ENCODE results near the gene MPL.

MPL gene

DNA sequence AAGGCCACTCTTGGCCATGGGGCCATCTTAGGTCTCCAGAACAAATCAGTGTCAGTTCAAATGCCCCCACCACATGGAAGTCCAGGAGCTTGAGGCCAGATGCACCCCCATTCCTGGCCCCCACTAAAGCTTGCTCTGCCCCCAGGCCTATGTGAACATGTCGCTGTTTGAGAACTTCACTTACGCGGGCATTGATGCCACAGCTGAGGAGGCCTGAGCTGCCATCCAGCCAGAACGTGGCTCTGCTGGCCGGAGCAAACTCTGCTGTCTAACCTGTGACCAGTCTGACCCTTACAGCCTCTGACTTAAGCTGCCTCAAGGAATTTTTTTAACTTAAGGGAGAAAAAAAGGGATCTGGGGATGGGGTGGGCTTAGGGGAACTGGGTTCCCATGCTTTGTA is 15.1 kb upstream of the MPL start:
- no peak for DNase-seq (ENCODE audit: low read depth in 1 of 2, low spot score in 1 of 2)

DNA sequence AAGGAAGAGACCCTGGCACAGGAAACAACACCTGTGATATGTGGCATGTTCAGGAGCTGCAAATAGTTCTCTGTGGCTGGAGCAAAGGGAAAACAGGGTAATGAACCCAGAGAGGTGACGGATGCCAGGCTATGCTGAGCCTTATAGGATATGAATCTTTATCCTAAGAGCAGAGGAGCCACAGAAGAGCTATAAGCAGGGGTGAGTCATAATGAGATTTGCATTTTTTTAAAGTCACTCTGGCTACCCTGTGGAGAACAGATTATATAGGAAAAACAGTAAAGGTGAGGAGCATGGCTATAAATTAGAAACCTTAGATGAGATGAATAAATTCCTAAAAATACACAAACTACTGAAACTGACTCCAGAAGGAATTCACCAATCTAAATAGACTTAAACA is 12.8 kb upstream of the MPL start:
- DNase-seq (ENCODE audit: low read depth in 1 of 2, low spot score in 1 of 2) = no peak

DNA sequence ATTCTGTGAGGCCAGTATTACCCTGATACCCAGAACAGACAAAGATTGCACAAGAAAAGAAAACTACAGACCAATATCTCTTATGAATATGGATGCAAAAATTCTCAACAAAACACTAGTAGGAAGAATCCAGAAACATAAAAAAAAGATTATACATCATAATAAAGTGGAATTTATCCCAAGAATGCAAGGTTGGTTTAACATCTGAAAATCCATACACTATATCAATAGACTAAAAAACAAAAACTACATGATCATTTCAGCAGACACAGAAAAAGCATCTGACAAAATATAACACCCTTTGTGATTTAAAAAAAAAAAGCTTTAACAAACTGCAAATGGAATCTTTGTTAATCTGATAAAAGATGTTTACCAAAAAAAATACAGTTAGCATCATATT is 12.2 kb upstream of the MPL start:
- DNase-seq (ENCODE audit: low read depth in 1 of 2, low spot score in 1 of 2) = no peak

DNA sequence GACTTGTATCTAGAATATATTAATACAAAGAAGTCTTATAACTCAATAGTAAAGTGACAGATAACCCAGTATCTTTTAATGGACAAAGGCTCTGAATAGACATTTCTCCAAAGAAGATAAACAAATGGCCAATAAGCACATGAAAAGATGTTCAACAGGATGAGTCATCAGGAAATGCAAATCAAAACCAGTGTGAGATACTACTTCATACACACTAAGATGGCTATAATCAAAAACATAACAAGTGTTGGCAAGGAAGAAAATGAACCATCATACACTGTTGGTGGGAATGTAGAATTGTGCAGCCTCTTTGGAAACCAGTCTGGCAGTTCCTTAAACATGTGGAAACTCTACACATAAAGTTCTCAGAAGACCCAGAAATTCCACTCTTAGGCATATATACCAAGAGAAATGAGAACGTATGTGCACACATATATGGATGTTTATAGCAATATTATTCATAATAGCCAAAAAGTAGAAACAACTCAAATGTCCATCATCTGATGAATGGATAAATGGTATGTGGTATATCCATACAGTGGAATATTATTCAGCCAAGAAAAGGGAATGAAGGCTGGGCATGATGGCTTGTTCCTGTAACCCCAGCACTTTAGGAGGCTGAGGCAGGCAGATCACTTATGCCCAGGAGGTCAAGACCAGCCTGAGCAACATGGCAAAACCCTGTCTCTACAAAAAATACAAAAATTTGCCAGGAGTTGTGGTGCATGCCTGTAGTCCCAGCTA is 9.9 kb upstream of the MPL start:
- no peak for DNase-seq (ENCODE audit: low read depth in 1 of 2, low spot score in 1 of 2)

DNA sequence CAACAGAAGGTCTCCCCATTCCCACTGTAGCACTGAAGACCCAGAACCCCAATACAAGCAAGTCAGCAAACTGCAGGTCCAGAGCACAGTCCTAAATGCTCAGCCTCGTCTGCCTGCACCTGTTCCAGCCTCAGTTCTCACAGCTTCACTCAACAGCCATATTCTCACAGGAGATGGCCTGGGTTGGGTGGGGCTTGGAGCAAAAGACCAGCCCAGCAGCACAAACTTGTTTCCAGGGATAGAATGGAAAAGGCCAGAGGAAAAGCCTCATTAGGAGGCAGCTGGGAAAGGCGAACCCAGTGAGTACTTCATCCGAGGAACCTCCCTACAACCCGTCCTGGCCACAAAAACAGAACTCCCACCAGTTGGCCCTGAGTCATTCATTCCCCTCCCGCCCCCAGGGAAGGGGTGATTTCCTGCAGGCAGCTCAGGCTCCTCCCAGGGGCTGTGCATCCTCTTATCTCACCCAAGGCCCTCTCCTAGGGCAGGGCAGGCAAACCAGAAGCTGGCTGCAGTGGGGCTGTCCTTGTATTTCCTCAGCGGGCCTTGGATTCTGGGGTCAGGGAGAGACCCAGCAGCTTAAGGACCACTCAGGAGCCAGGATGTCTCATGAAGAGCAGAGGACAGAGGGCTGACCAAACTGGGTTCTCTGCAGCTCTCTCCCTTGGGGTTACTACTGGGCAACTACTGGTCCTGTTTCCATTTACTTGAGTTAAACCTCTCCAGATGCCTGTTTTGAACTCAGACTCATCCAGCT is 7.4 kb upstream of the MPL start:
- peak; percentile 29 to 47 for DNase-seq (ENCODE audit: low read depth in 1 of 2, low spot score in 1 of 2)

DNA sequence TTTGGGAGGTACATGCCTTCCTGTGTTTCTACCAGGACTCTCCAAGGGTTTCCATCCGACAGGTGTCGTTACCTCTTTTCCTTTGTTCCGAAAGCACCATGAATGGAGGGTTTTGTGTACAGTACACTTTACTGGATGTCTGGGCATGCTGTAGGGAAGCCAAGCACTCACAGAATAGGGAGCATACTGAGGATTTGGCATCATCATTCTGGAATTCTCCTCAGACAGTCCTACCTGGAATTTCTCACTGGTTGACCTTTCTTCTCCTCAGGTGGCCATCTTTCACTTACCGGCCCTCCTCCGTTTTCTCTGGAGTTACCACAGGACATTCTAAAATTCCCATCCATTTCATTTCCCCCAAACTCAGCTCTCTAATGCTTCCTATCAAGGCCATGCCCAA is 5.9 kb upstream of the MPL start:
- DNase-seq (ENCODE audit: low read depth in 1 of 2, low spot score in 1 of 2) = no peak

DNA sequence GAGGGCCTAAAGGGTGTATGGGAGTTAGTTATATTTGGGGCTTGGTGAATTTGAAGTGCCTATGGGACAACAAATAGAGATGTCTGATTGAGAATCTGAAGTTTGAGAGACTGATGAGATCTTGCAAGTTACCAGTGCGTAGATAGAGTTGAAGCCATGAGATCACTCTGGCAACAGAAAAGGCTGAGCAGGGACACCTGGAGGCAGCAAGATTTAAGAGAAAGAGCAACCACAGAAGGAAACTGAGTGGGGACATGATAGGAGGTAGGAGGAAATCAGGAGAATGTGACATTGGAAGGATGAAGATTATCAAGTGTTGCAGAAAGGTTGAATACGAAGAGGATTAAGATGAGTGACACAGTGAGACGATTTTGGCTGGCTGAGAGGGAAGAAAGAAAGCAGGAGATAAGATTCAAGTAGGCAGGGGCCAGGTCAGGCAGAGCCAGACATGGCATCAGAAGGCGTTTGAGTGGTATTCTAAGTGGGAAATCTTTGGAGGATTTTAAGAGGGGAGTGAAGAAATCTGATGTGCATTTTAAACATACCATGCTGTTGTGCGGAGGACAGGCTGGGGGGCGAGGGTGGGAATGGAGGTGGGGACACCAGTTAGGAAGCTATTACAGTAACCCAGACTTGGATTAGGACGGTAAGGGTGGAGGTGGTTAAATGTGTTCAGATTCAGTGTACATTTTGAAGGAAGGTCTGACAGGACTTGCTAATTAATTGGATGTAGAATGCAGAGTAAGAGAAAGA is 3.0 kb upstream of the MPL start:
- DNase-seq (ENCODE audit: low read depth in 1 of 2, low spot score in 1 of 2) = no peak

DNA sequence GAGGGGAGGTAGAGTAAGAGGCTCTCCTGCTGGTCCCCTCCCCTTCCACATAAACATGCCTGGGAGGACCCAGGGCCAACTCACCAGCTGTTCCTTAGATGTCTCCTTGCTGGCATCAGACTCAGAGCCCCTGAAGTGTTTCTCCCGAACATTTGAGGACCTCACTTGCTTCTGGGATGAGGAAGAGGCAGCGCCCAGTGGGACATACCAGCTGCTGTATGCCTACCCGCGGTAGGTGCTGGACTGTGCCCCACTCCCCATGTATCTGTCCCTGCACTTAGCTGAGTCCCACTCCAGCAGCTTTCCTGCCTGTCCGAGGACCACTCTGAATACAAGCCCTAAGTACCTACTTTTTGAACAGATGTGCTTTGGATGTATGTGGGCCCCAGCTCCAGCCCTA is 383 bp downstream of the MPL start:
- DNase-seq (ENCODE audit: low read depth in 1 of 2, low spot score in 1 of 2) = no peak

DNA sequence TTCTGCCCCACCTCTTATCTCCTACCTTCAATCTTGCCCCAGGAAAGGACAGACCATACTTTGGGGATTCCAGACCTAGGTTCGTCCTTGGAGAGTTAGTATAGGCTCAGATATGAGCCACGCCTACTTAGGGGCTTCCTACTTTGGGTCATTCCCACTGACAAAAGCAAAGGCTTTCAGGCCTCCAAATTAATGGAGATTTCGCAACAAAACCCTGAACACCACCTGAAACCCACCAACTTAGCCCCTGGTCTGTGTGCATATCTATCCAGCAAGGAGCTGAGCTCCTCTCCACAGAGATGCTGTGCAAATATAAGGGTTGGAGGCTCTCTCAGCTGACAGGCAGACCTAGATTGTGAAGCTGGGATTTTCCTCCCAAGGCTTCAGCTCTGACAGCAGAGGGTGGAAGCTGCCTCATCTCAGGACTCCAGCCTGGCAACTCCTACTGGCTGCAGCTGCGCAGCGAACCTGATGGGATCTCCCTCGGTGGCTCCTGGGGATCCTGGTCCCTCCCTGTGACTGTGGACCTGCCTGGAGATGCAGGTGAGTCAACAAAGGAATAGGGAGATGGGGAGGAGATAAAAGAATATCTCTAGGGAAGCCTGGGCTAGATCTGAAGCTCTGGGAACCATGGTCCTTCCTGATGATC is 2.1 kb downstream of the MPL start:
- DNase-seq (ENCODE audit: low read depth in 1 of 2, low spot score in 1 of 2) = no peak

DNA sequence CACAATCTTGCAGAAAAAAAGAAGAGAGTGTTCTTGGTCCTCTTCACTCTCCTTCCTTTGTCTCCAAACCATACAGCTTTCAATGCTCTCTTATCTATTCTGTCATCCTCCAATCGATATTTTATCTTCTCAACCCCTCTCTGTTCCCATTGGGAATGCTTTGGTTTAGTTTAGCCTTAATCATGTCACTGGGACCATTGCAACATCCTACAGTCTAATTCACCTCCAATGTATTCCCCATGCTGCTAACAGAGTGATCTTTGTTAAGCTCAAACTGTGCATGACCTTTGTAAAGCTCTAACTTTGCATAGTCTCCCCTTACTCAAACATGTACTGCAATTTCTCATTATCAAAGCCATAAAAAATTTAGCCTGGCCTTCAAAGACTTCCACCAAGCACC is 2.9 kb downstream of the MPL start:
- no peak for DNase-seq (ENCODE audit: low read depth in 1 of 2, low spot score in 1 of 2)

DNA sequence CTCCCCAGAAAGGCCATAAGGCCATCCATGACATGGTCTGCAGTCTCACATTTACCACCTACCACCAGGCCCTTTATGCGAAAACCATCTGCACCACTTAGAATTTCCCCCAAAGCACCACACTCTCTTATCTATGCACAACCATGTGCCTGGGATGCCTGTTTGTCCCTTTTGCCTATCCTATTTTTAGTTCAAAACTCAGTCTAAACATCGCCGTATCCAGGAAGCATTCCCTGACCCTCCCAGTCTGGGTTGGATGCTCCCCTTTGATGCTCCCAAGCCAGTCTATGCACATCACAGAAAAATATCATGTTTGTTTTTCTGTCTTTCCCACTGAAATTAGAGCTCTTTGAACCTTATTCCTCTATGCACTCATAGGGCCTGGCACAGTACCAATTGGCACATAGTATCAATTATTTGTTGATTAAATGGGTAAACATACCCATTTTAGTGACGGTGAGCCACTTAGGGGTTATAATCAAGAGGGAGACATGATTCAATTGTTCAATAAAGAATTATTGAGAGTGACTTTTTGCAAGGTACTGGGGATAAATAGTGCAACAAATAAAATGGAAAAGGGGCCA is 6.7 kb downstream of the MPL start:
- no peak for DNase-seq (ENCODE audit: low read depth in 1 of 2, low spot score in 1 of 2)

DNA sequence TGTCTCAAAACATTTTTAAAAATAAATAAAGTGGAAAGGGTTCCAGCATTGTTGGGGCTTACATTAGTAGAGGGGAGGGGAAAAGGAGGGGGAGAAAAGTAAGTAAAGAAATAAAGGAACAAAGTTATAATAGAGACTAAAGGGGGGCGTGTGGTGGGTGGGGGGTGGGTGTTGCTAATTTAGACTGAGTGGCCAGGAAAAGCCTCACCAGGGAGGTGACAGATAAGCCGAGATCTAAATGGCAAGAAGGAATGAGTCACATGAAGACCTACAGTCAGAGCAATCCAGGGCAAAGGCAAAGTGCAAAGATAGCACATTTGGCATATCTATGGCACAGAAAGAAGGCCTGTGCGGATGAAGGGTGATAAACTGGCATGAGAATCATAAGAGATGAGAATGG is 7.5 kb downstream of the MPL start:
- DNase-seq (ENCODE audit: low read depth in 1 of 2, low spot score in 1 of 2) = no peak

DNA sequence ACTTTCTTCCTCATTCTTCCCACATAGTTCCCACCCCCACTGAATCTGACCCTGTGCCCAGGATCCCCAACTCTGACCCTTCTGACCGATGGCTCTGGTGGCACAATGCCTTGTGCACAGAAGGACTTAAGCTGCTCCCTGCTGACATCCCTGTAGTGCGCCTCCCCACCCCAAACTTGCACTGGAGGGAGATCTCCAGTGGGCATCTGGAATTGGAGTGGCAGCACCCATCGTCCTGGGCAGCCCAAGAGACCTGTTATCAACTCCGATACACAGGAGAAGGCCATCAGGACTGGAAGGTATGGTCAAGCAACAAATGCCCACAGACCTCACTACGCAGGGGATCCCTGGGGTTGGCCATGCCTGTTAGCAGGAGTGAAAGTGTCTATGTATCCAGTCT is 9.0 kb downstream of the MPL start:
- no peak for DNase-seq (ENCODE audit: low read depth in 1 of 2, low spot score in 1 of 2)

DNA sequence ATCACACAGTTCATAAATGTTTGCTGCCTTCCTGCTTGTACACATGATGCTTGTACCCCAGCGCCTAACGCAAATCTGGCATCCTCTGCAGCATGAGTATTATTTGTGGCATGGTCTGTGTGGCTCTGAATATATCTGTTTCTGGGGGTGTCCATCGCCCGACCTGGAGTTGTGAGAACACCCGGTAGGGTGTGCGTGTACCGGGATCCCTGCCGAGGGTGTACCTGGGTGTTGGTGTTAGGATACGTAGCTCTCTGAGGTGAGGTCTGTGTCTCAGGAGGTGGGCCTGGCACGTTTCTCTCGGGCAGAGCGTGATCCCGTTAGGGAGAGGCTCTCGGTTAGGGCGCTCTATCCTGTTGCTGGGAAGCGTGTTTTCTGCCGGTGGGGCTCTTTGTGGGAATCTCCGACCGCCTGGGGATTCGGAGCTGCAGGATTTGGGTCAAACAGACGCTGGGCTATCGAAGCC is 10.8 kb downstream of the MPL start:
- DNase-seq (ENCODE audit: low read depth in 1 of 2, low spot score in 1 of 2) = no peak

DNA sequence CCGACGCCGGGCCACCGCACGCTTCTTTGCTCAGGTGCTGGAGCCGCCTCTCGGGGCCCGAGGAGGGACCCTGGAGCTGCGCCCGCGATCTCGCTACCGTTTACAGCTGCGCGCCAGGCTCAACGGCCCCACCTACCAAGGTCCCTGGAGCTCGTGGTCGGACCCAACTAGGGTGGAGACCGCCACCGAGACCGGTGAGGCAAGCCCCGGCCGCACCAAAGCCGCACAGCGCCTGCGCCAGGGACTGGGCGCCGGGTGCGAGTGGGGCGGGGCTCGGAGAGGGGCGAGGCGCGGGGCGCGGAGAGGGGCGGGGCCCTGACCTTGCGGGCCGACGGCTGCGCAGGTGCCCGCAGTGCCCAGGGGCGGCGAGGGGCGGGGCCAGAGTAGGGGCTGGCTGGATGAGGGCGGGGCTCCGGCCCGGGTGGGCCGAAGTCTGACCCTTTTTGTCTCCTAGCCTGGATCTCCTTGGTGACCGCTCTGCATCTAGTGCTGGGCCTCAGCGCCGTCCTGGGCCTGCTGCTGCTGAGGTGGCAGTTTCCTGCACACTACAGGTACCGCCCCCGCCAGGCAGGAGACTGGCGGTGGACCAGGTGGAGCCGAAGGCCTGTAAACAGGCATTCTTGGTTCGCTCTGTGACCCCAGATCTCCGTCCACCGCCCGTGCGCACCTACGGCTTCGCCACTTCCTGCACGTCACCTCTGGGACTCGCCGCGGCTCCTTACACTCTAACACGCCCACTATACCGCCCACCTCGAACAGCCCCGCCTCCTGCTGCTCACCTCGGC is 11.4 kb downstream of the MPL start:
- no peak for DNase-seq (ENCODE audit: low read depth in 1 of 2, low spot score in 1 of 2)

DNA sequence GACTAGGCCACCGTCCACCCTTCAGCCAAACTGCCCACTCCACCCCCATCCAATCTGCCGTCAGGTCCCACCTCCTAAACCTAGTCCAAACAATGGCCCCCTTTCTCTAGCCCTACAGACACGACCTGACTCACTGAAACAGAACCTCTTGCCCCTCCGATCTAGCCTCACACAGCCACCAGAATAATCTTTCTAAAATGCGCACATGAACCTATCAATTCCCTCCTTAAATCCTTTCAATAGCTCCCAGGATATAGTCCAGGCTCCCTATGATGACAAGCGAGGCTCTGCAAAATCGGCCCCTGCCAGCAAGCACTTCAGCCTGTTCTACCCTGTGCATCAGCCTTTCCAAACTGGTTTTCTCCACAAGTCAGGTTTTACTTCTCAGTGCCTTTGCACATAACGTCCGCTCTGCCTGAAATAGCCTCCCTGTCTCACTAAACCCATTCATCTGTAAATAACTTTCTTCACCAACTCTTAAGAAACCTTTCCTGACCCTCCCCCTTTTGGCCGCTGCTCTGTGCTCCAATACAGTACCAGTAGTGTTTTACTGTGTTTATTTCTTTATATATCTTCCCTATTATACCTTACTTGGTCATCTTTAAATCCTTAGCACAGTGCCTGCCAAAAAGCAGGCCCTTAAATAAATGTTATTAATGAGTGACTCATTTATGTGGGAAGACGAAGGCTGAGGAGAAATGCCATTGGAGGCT is 12.1 kb downstream of the MPL start:
- DNase-seq (ENCODE audit: low read depth in 1 of 2, low spot score in 1 of 2) = no peak

DNA sequence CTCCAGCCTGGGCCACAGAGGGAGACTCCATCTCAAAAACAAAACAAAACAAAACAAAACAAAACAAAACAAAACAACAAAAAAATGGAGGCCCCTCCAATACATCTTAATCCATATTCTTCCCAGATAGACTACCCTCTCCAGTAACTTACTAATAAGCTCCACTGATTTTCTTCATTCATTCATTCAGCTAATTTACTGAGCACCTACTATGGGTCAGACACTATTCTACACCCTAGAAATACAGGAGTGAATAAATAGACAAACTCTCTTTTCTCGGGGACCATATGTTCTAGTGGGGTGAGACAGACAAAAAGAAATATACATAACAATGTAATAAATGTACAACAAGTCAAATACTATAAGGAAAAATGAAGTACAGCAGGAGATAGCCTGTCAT is 13.4 kb downstream of the MPL start:
- DNase-seq (ENCODE audit: low read depth in 1 of 2, low spot score in 1 of 2) = no peak

DNA sequence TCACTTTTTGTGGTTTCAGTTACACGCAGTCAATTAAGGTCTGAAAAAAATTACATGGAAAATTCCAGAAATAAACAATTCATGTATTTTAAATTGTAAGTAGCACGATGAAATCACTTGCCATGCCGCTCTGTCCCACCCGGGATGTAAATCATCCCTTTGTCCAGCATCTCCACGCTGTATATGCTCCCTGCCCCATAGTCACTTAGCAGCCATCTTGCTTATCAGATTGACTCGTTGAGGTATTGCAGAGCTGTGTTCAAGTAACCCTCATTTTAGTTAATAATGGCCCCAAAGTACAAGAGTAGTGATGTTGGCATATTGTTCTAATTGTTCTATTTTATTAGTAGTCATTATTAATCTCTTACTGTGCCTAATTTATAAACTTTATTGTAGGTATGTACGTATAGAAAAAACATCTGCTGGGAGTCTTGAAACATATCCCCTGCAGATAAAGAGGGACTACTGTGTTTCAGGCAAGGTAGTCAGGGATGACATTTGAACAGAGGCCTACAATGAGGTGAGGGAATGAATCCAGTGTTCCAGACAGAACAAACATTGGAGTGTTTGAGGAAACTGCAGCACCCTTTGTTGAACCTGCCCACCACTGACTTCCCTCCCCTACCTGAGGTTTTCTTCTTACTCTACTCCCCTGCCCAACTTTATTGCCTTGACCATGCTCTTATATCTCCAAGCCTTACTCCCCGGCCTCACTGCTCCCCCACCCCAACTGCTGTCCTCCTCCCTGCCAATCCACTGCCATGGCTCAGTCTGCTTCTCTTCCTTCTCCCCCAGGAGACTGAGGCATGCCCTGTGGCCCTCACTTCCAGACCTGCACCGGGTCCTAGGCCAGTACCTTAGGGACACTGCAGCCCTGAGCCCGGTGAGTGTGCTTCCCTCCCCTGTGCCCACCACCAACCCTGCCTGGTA is 14.1 kb downstream of the MPL start:
- no peak for DNase-seq (ENCODE audit: low read depth in 1 of 2, low spot score in 1 of 2)

DNA sequence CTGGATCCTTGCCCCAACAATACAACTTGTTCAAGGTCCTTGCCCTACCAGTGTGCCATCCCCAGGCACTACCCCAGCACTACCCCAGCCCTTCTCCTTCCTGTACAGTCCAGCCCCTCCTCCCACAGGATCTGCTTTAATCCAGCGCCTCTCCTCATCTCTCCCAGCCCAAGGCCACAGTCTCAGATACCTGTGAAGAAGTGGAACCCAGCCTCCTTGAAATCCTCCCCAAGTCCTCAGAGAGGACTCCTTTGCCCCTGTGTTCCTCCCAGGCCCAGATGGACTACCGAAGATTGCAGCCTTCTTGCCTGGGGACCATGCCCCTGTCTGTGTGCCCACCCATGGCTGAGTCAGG is 14.7 kb downstream of the MPL start:
- DNase-seq (ENCODE audit: low read depth in 1 of 2, low spot score in 1 of 2) = no peak
